GM19452 (cell line): Measurements from ENCODE around the gene PLA2G2A.
"Not testable (repeated sequence)": the region's sequence is repeated elsewhere in the genome, so short reads cannot be mapped to it uniquely, and the experiment has no call there.

Experiments used
- ATAC-seq: cut with Tn5 transposase; IDR thresholded peaks from one replicate; pipeline ENCODE4 v1.9.1; 2021; ENCODE audit not compliant: unreplicated experiment

Gene PLA2G2A

GRCh38 chr1:19979494-19979977 lies at the start of gene PLA2G2A:
Gene PLA2G2A, minus strand, starts transcription at chr1:19979618. Its CDS starts 845 bp downstream, at chr1:19978773.
- ATAC-seq = no peak

GRCh38 chr1:20028726-20029125 lies 49.3 kb upstream of the PLA2G2A start:
- ATAC-seq = no peak

GRCh38 chr1:20028125-20028524 lies 48.7 kb upstream of the PLA2G2A start:
- ATAC-seq = no peak

GRCh38 chr1:20017741-20018140 lies 38.3 kb upstream of the PLA2G2A start:
- ATAC-seq = no peak

- no peak for ATAC-seq
These were observed 34.7 kb upstream of the PLA2G2A start for GRCh38 chr1:20014153-20014552.

- no peak for ATAC-seq
These were observed 30.6 kb upstream of the PLA2G2A start for GRCh38 chr1:20010016-20010415.

GRCh38 chr1:20009212-20009611 lies 29.8 kb upstream of the PLA2G2A start:
- no peak for ATAC-seq

GRCh38 chr1:20008391-20008841 lies 29.0 kb upstream of the PLA2G2A start:
- ATAC-seq = no peak

GRCh38 chr1:19998823-19999222 lies 19.4 kb upstream of the PLA2G2A start:
- not testable (repeated sequence) for ATAC-seq

GRCh38 chr1:19990689-19991088 lies 11.3 kb upstream of the PLA2G2A start:
- no peak for ATAC-seq

GRCh38 chr1:19990182-19990582 lies 10.8 kb upstream of the PLA2G2A start:
- ATAC-seq = not testable (repeated sequence)

- ATAC-seq = no peak
These were observed 9.0 kb upstream of the PLA2G2A start for GRCh38 chr1:19988267-19989006.

GRCh38 chr1:19987719-19988118 lies 8.3 kb upstream of the PLA2G2A start:
- no peak for ATAC-seq

GRCh38 chr1:19984409-19985016 lies 5.1 kb upstream of the PLA2G2A start:
- ATAC-seq = not testable (repeated sequence)

- no peak for ATAC-seq
These were observed 2.3 kb upstream of the PLA2G2A start for GRCh38 chr1:19981507-19982312.

GRCh38 chr1:19981170-19981506 lies 1.7 kb upstream of the PLA2G2A start:
- no peak for ATAC-seq

- ATAC-seq = no peak
These were observed 896 bp upstream of the PLA2G2A start for GRCh38 chr1:19980314-19980713.

GRCh38 chr1:19978143-19978542 lies 1.3 kb downstream of the PLA2G2A start:
- ATAC-seq = no peak

- no peak for ATAC-seq
These were observed 3.0 kb downstream of the PLA2G2A start for GRCh38 chr1:19976317-19977003.

- ATAC-seq = no peak
These were observed 3.8 kb downstream of the PLA2G2A start for GRCh38 chr1:19975423-19976193.
